GM23338 (cell line): Measurements from ENCODE around the gene NUBPL. TPM values are rescaled to one million over a fixed set of nuclear protein-coding genes. Genes with fewer than 3 reads are reported as not detected.

Experiments used
- ATAC-seq: fragments of 200-7000 bp; cut with Tn5 transposase; 3 replicates; pipeline ENCODE4 v1.9.1; 2020
- DNase-seq: peaks from one replicate; pipeline ENCODE4 v3.0.0-alpha.2; 2015; ENCODE audit warnings: low spot score
- H2AFZ ChIP-seq: fragments of 200-600 bp; sonication (generic); 2 replicates; pipeline ENCODE4 v1.8.0; 2016; ENCODE audit warnings: antibody characterized with exemption, mild to moderate bottlenecking, moderate library complexity
- H3F3A ChIP-seq: fragments of 200-600 bp; sonication (generic); replicated peaks from 2 replicates; pipeline ENCODE4 v1.8.0; 2017; ENCODE audit warnings: antibody characterized with exemption, mixed run types, low read depth
- H3K27ac ChIP-seq: fragments of 200-600 bp; sonication (generic); 2 replicates; pipeline ENCODE4 v1.6.1; 2016; ENCODE audit warnings: low read depth
- H3K27me3 ChIP-seq: fragments of 200-600 bp; sonication (generic); 2 replicates; pipeline ENCODE4 v1.8.0; 2016; ENCODE audit warnings: mild to moderate bottlenecking, mixed run types, moderate library complexity; ENCODE audit not compliant: insufficient read depth
- H3K36me3 ChIP-seq: fragments of 200-600 bp; sonication (generic); 2 replicates; pipeline ENCODE4 v1.8.0; 2016; ENCODE audit warnings: mild to moderate bottlenecking; ENCODE audit not compliant: insufficient read depth
- H3K4me1 ChIP-seq: fragments of 200-600 bp; sonication (generic); 2 replicates; pipeline ENCODE4 v1.8.0; 2016; ENCODE audit warnings: mild to moderate bottlenecking, moderate library complexity; ENCODE audit not compliant: insufficient read depth
- H3K4me2 ChIP-seq: fragments of 200-600 bp; sonication (generic); 2 replicates; pipeline ENCODE4 v1.7.1; 2017; ENCODE audit warnings: mixed run types
- H3K4me3 ChIP-seq: fragments of 200-600 bp; sonication (generic); 2 replicates; pipeline ENCODE4 v1.6.1; 2016; ENCODE audit warnings: mixed run types
- H3K79me2 ChIP-seq: fragments of 200-600 bp; sonication (generic); replicated peaks from 2 replicates; pipeline ENCODE4 v1.8.0; 2017; ENCODE audit warnings: mild to moderate bottlenecking; ENCODE audit not compliant: insufficient read depth
- H3K9me2 ChIP-seq: fragments of 200-600 bp; sonication (generic); 2 replicates; pipeline ENCODE4 v1.8.0; 2017; ENCODE audit not compliant: insufficient read depth
- H4K20me1 ChIP-seq: fragments of 200-600 bp; sonication (generic); replicated peaks from 2 replicates; pipeline ENCODE4 v1.8.0; 2017; ENCODE audit warnings: mild to moderate bottlenecking; ENCODE audit not compliant: insufficient read depth
- H3K27ac Mint-ChIP-seq: 2 replicates; pipeline ENCODE4 v1.8.0; 2020; ENCODE audit warnings: inconsistent platforms, mild to moderate bottlenecking, moderate library complexity, mixed read lengths
- H3K27me3 Mint-ChIP-seq: 3 replicates; pipeline ENCODE4 v1.8.0; 2022; ENCODE audit warnings: low read depth, mild to moderate bottlenecking, moderate library complexity, mixed read lengths, inconsistent platforms; ENCODE audit not compliant: insufficient read depth, poor library complexity
- H3K36me3 Mint-ChIP-seq: 3 replicates; pipeline ENCODE4 v1.8.0; 2021; ENCODE audit warnings: low read depth, mild to moderate bottlenecking, inconsistent platforms, moderate library complexity, mixed read lengths
- H3K4me1 Mint-ChIP-seq: 3 replicates; pipeline ENCODE4 v1.8.0; 2020; ENCODE audit warnings: mild to moderate bottlenecking, inconsistent platforms, mixed read lengths
- H3K4me3 Mint-ChIP-seq: 3 replicates; pipeline ENCODE4 v1.8.0; 2021; ENCODE audit warnings: moderate library complexity, mild to moderate bottlenecking, inconsistent platforms, mixed read lengths
- H3K9me3 Mint-ChIP-seq: 3 replicates; pipeline ENCODE4 v1.8.0; 2020; ENCODE audit warnings: moderate library complexity, mild to moderate bottlenecking, inconsistent platforms, mixed read lengths
- CREB1 ChIP-seq: fragments of 250-450 bp; sonication (Bioruptor Pico); IDR thresholded peaks from 2 replicates; pipeline ENCODE4 v1.5.0; 2020; ENCODE audit warnings: low read depth, mild to moderate bottlenecking, moderate library complexity
- CTCF ChIP-seq, 2 experiments: fragments of 200-600 bp in 1 of 2; sonication (generic) in 1 of 2; conservative IDR thresholded peaks; 2 replicates each; pipeline versions ENCODE4 v1.5.1 to v1.6.1; 2016 to 2017; ENCODE audit warnings: antibody characterized with exemption in 2 of 2, low read depth in 2 of 2, mild to moderate bottlenecking in 2 of 2, moderate library complexity in 1 of 2
- EZH2 ChIP-seq: fragments of 200-600 bp; sonication (generic); IDR thresholded peaks from one replicate; pipeline ENCODE4 v1.8.0; 2017; ENCODE audit warnings: antibody characterized with exemption, mild to moderate bottlenecking, low read depth; ENCODE audit not compliant: unreplicated experiment
- EZH2phosphoT487 ChIP-seq: fragments of 200-600 bp; sonication (generic); IDR thresholded peaks from one replicate; pipeline ENCODE4 v1.8.1; 2018; ENCODE audit warnings: antibody characterized with exemption; ENCODE audit not compliant: unreplicated experiment
- JUNB ChIP-seq: IDR thresholded peaks from one replicate; pipeline ENCODE4 v1.6.1; 2016; ENCODE audit warnings: antibody characterized with exemption; ENCODE audit not compliant: unreplicated experiment
- NANOG ChIP-seq: IDR thresholded peaks from 2 replicates; pipeline ENCODE4 v1.6.1; 2016; ENCODE audit warnings: antibody characterized with exemption, borderline replicate concordance
- POLR2AphosphoS5 ChIP-seq: IDR thresholded peaks from 2 replicates; pipeline ENCODE4 v1.6.1; 2016; ENCODE audit warnings: antibody characterized with exemption, low read depth
- STAT1 ChIP-seq: IDR thresholded peaks from one replicate; pipeline ENCODE4 v1.6.1; 2016; ENCODE audit warnings: antibody characterized with exemption; ENCODE audit not compliant: unreplicated experiment
- ZNF114 ChIP-seq: fragments of 250-450 bp; sonication (Bioruptor Pico); IDR thresholded peaks from 2 replicates; pipeline ENCODE4 v1.5.0; 2020; ENCODE audit warnings: mild to moderate bottlenecking, moderate library complexity
- ZNF331 ChIP-seq: fragments of 250-450 bp; sonication (Bioruptor Pico); IDR thresholded peaks from 2 replicates; pipeline ENCODE4 v1.5.0; 2020; ENCODE audit warnings: low read depth, mild to moderate bottlenecking, moderate library complexity
- polyA plus RNA-seq: library from polyadenylated mRNA; unstranded; fragments of >200 nt; fragmentation: Nextera tagmentation; extraction: Ambion mirVana; gene quantifications from 2 replicates; pipeline ENCODE4 v1.2.1, GENCODE V29; 2016
- total RNA-seq: library from RNA; depleted of rRNA; stranded (reverse); fragments of >200 nt; shearing (Covaris generic); gene quantifications from 2 replicates; pipeline ENCODE4 v1.2.3, GENCODE V29; 2014
- TF ChIP-seq, protein P1 (sequence below): fragments of 250-450 bp; sonication (Bioruptor Pico); IDR thresholded peaks from 2 replicates; pipeline ENCODE4 v1.5.0; 2020; ENCODE audit warnings: mild to moderate bottlenecking, moderate library complexity
- TF ChIP-seq, protein P2 (sequence below): IDR thresholded peaks from 2 replicates; pipeline ENCODE4 v1.6.1; 2016; ENCODE audit warnings: antibody characterized with exemption
- TF ChIP-seq, protein P3 (sequence below): IDR thresholded peaks from one replicate; pipeline ENCODE4 v1.6.1; 2018; ENCODE audit warnings: antibody characterized with exemption; ENCODE audit not compliant: unreplicated experiment

Gene NUBPL
- total and polyA plus RNA-seq, 2 experiments from 2014 or later: 6.1 to 20.7 TPM

DNA sequence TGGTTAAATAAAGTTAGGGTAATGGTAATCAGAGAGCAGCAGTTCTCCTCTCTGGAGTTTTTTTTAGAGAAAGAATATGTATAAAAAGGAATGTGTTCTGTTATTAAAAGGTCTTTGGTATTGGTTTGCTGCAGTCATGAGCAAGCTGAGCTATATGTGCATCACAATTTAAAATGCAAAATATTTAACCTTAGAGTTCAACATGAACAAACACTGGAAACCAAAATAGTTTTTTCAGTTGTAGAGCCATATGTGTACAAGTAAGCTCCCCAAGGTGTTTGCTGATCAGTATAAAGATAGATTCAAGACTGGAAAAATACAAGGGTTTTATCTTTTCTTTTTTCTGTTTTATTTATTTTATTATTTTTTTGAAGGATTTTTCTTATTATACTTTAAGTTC lies 245.0 kb downstream of the NUBPL start:
- H3K36me3 ChIP-seq: no peaks in the 10 kb centered on the region
- H3F3A ChIP-seq: no peaks in the 10 kb centered on the region
- Mint-ChIP-seq H3K36me3 (no peaks in the 10 kb centered on the region; the same call in 2 of the 3 replicates), H3K9me3 (0 out of 3 replicates have a peak, but pooled peaks cover 2% of the 10 kb centered on the region), H3K4me3 (no peak overlapping the region), H3K27me3 (peaks cover 2% of the 10 kb centered on the region), H3K27ac (no peak overlapping the region), H3K4me1 (peaks cover 10% of the 10 kb centered on the region)
- ATAC-seq (no peak), DNase-seq (no peak)
- no peaks in the 10 kb centered on the region for H3K79me2 ChIP-seq
- H3K27me3 ChIP-seq: no peaks in the 10 kb centered on the region
- no peak overlapping the region for H2AFZ ChIP-seq
- H4K20me1 ChIP-seq: no peaks in the 10 kb centered on the region
- 0 out of 2 replicates have a peak, but pooled peaks cover 2% of the 10 kb centered on the region for H3K9me2 ChIP-seq
- TF ChIP-seq CTCF (conservative IDR thresholded peaks at IDR 0.05; ENCODE audit: low read depth in 2 of 2): no peak
- no peak for TF ChIP-seq STAT1
- no peak for TF ChIP-seq ZNF114 (CRISPR knock-in tag)
- TF ChIP-seq ZNF331: no peak
- TF ChIP-seq EZH2: no peak
- TF ChIP-seq CREB1 (CRISPR knock-in tag): no peak
- no peak for TF ChIP-seq JUNB
- TF ChIP-seq, protein P1, sequence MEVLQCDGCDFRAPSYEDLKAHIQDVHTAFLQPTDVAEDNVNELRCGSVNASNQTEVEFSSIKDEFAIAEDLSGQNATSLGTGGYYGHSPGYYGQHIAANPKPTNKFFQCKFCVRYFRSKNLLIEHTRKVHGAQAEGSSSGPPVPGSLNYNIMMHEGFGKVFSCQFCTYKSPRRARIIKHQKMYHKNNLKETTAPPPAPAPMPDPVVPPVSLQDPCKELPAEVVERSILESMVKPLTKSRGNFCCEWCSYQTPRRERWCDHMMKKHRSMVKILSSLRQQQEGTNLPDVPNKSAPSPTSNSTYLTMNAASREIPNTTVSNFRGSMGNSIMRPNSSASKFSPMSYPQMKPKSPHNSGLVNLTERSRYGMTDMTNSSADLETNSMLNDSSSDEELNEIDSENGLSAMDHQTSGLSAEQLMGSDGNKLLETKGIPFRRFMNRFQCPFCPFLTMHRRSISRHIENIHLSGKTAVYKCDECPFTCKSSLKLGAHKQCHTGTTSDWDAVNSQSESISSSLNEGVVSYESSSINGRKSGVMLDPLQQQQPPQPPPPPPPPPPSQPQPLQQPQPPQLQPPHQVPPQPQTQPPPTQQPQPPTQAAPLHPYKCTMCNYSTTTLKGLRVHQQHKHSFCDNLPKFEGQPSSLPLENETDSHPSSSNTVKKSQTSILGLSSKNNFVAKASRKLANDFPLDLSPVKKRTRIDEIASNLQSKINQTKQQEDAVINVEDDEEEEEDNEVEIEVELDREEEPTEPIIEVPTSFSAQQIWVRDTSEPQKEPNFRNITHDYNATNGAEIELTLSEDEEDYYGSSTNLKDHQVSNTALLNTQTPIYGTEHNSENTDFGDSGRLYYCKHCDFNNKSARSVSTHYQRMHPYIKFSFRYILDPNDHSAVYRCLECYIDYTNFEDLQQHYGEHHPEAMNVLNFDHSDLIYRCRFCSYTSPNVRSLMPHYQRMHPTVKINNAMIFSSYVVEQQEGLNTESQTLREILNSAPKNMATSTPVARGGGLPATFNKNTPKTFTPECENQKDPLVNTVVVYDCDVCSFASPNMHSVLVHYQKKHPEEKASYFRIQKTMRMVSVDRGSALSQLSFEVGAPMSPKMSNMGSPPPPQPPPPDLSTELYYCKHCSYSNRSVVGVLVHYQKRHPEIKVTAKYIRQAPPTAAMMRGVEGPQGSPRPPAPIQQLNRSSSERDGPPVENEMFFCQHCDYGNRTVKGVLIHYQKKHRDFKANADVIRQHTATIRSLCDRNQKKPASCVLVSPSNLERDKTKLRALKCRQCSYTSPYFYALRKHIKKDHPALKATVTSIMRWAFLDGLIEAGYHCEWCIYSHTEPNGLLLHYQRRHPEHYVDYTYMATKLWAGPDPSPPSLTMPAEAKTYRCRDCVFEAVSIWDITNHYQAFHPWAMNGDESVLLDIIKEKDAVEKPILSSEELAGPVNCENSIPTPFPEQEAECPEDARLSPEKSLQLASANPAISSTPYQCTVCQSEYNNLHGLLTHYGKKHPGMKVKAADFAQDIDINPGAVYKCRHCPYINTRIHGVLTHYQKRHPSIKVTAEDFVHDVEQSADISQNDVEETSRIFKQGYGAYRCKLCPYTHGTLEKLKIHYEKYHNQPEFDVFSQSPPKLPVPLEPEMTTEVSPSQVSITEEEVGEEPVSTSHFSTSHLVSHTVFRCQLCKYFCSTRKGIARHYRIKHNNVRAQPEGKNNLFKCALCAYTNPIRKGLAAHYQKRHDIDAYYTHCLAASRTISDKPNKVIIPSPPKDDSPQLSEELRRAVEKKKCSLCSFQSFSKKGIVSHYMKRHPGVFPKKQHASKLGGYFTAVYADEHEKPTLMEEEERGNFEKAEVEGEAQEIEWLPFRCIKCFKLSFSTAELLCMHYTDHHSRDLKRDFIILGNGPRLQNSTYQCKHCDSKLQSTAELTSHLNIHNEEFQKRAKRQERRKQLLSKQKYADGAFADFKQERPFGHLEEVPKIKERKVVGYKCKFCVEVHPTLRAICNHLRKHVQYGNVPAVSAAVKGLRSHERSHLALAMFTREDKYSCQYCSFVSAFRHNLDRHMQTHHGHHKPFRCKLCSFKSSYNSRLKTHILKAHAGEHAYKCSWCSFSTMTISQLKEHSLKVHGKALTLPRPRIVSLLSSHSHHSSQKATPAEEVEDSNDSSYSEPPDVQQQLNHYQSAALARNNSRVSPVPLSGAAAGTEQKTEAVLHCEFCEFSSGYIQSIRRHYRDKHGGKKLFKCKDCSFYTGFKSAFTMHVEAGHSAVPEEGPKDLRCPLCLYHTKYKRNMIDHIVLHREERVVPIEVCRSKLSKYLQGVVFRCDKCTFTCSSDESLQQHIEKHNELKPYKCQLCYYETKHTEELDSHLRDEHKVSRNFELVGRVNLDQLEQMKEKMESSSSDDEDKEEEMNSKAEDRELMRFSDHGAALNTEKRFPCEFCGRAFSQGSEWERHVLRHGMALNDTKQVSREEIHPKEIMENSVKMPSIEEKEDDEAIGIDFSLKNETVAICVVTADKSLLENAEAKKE (CRISPR knock-in tag): no peak
- TF ChIP-seq, protein P2, sequence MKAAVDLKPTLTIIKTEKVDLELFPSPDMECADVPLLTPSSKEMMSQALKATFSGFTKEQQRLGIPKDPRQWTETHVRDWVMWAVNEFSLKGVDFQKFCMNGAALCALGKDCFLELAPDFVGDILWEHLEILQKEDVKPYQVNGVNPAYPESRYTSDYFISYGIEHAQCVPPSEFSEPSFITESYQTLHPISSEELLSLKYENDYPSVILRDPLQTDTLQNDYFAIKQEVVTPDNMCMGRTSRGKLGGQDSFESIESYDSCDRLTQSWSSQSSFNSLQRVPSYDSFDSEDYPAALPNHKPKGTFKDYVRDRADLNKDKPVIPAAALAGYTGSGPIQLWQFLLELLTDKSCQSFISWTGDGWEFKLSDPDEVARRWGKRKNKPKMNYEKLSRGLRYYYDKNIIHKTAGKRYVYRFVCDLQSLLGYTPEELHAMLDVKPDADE: no peak
- no peak for TF ChIP-seq NANOG
- no peak for TF ChIP-seq EZH2phosphoT487
- TF ChIP-seq POLR2AphosphoS5: no peak
- TF ChIP-seq, protein P3, sequence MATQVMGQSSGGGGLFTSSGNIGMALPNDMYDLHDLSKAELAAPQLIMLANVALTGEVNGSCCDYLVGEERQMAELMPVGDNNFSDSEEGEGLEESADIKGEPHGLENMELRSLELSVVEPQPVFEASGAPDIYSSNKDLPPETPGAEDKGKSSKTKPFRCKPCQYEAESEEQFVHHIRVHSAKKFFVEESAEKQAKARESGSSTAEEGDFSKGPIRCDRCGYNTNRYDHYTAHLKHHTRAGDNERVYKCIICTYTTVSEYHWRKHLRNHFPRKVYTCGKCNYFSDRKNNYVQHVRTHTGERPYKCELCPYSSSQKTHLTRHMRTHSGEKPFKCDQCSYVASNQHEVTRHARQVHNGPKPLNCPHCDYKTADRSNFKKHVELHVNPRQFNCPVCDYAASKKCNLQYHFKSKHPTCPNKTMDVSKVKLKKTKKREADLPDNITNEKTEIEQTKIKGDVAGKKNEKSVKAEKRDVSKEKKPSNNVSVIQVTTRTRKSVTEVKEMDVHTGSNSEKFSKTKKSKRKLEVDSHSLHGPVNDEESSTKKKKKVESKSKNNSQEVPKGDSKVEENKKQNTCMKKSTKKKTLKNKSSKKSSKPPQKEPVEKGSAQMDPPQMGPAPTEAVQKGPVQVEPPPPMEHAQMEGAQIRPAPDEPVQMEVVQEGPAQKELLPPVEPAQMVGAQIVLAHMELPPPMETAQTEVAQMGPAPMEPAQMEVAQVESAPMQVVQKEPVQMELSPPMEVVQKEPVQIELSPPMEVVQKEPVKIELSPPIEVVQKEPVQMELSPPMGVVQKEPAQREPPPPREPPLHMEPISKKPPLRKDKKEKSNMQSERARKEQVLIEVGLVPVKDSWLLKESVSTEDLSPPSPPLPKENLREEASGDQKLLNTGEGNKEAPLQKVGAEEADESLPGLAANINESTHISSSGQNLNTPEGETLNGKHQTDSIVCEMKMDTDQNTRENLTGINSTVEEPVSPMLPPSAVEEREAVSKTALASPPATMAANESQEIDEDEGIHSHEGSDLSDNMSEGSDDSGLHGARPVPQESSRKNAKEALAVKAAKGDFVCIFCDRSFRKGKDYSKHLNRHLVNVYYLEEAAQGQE: no peak
- no peak overlapping the region for H3K4me2 ChIP-seq
- H3K4me1 ChIP-seq: peaks cover 9% of the 10 kb centered on the region
- no peak overlapping the region for H3K4me3 ChIP-seq
- no peak overlapping the region for H3K27ac ChIP-seq
